GM13977 (cell line): ENCODE measurements around the gene PRKAR1B.

ENCODE experiments used
- DNase-seq: peaks from one replicate; pipeline ENCODE4 v3.0.0; 2012; ENCODE audit warnings: low spot score
- CTCF ChIP-seq: IDR thresholded peaks from 2 replicates; pipeline ENCODE4 v1.5.1; 2012; ENCODE audit warnings: mild to moderate bottlenecking, control low read depth; ENCODE audit not compliant: insufficient read depth; ENCODE audit errors: extremely low read depth, missing control alignments
- in situ Hi-C: fragments of 300-500 bp; cut with MboI; formaldehyde crosslinking; loops from one replicate; pipeline ENCODE4 v1.12.0; 2022; ENCODE audit warnings: low sequenced_read_pairs, low pct_unique_long_range_greater_than_20kb, mixed read lengths, inconsistent platforms; ENCODE audit not compliant: unreplicated experiment

Gene PRKAR1B

GRCh38 chr7:513521-514166 is 213.4 kb downstream of the PRKAR1B start:
- no peak for DNase-seq
- no peak for TF ChIP-seq CTCF
- in situ Hi-C loops, result no loop called here

- no peak for DNase-seq
- in situ Hi-C loops, result no loop called here
- TF ChIP-seq CTCF, result no peak
These were observed 214.4 kb downstream of the PRKAR1B start for GRCh38 chr7:512541-513311.

GRCh38 chr7:512146-512510 is 215.0 kb downstream of the PRKAR1B start:
- DNase-seq, result no peak
- in situ Hi-C loops, result no loop called here
- TF ChIP-seq CTCF, result no peak

GRCh38 chr7:511476-512145 is 215.5 kb downstream of the PRKAR1B start:
- in situ Hi-C loops, result no loop called here
- DNase-seq, result no peak
- TF ChIP-seq CTCF, result no peak

- no peak for TF ChIP-seq CTCF
- no peak for DNase-seq
- in situ Hi-C loops, result no loop called here
These were observed 216.2 kb downstream of the PRKAR1B start for GRCh38 chr7:510782-511281.

GRCh38 chr7:510131-510481 is 217.0 kb downstream of the PRKAR1B start:
- DNase-seq, result no peak
- TF ChIP-seq CTCF, result no peak
- in situ Hi-C loops, result no loop called here
